K562 (cell line): Measurements from ENCODE around the gene ELF2. TPM values are rescaled to one million over a fixed set of nuclear protein-coding genes. Genes with fewer than 3 reads are reported as not detected.

Experiments
- ATAC-seq: fragments of 200-7000 bp; cut with Tn5 transposase; 3 replicates; pipeline ENCODE4 v1.9.1; 2020; ENCODE audit warnings: moderate library complexity
- BruUV-seq: library from RNA; stranded (reverse); fragments of 400-500 nt; replicated peaks from 2 replicates; lab custom pipeline; 2021; lab: Mats Ljungman, UMichigan
- CTCF ChIA-PET: fragments of 300-600 bp; formaldehyde crosslinking; extraction: SDS; loops from one replicate; lab custom pipeline; 2021; ENCODE audit warnings: low intra/inter-chr PET ratio; lab: Yijun Ruan, JAX
- POLR2A ChIA-PET: fragments of 300-600, 350-650 bp; sonication (Branson Sonifier 250); formaldehyde crosslinking; extraction: SDS; loops from one replicate; lab custom pipeline; 2021; ENCODE audit warnings: antibody characterized with exemption, inconsistent platforms; lab: Yijun Ruan, JAX
- DNase-seq, 4 experiments: peaks; one replicate each; pipeline versions ENCODE4 v3.0.0 to v3.0.0-alpha.2; 2011 to 2018; ENCODE audit warnings: low spot score in 3 of 4, mixed read lengths in 3 of 4; ENCODE audit errors: extremely low read depth in 1 of 4
- FAIRE-seq: peaks from 2 replicates; lab custom pipeline; 2011; peaks lifted over from hg19 to GRCh38; lab: Jason Lieb, UNC
- H2AFZ ChIP-seq: 2 replicates; pipeline ENCODE4 v1.6.0; 2011; ENCODE audit warnings: low read depth, low read length, control low read depth, inconsistent platforms
- H3K27ac ChIP-seq: fragments of 200-600 bp; 3 replicates; pipeline ENCODE4 v1.8.0; 2011; ENCODE audit warnings: low read depth, mild to moderate bottlenecking, control low read depth, inconsistent platforms, low read length, moderate library complexity, mixed read lengths; ENCODE audit errors: extremely low read depth
- H3K27me3 ChIP-seq, 2 experiments: fragments of 300-600 bp in 1 of 2; 2 replicates in 1 of 2; 3 replicates in 1 of 2; pipeline versions ENCODE4 v1.6.0 to v1.8.0; 2011; ENCODE audit warnings: inconsistent platforms in 2 of 2, low read length in 2 of 2, mild to moderate bottlenecking in 1 of 2, mixed read lengths in 1 of 2, moderate library complexity in 1 of 2; ENCODE audit not compliant: control insufficient read depth in 2 of 2, insufficient read depth in 2 of 2
- H3K36me3 ChIP-seq: fragments of 300-600 bp; 3 replicates; pipeline ENCODE4 v1.8.0; 2011; ENCODE audit warnings: mild to moderate bottlenecking, low read length, inconsistent platforms; ENCODE audit not compliant: control insufficient read depth, insufficient read depth
- H3K4me1 ChIP-seq, 2 experiments: fragments of 200-600 bp in 1 of 2; replicated peaks in 1 of 2; 2 replicates in 1 of 2; 3 replicates in 1 of 2; pipeline versions ENCODE4 v1.5.1 to v1.8.0; 2011; ENCODE audit warnings: inconsistent platforms in 2 of 2, low read length in 2 of 2, mild to moderate bottlenecking in 1 of 2, mixed read lengths in 1 of 2, moderate library complexity in 1 of 2; ENCODE audit not compliant: control insufficient read depth in 2 of 2, insufficient read depth in 2 of 2
- H3K4me2 ChIP-seq: 2 replicates; pipeline ENCODE4 v1.6.1; 2011; ENCODE audit warnings: low read length, control low read depth, inconsistent platforms, mixed read lengths; ENCODE audit not compliant: insufficient read depth
- H3K4me3 ChIP-seq: fragments of 200-600 bp; sonication (generic), shearing (Covaris generic); 2 replicates; pipeline ENCODE4 v1.5.1; 2016; ENCODE audit warnings: control low read depth, inconsistent platforms
- H3K79me2 ChIP-seq: fragments of 200-600 bp; 3 replicates; pipeline ENCODE4 v1.8.0; 2011; ENCODE audit warnings: low read length, inconsistent platforms; ENCODE audit not compliant: control insufficient read depth, insufficient read depth
- H3K9ac ChIP-seq, 2 experiments: 2 replicates each; pipeline versions ENCODE4 v1.6.0 to v1.6.1; 2011; ENCODE audit warnings: low read depth in 2 of 2, low read length in 2 of 2, control low read depth in 1 of 2, inconsistent platforms in 1 of 2, mild to moderate bottlenecking in 1 of 2, mixed read lengths in 1 of 2; ENCODE audit not compliant: insufficient read depth in 1 of 2
- H3K9me1 ChIP-seq: one replicate; pipeline ENCODE4 v1.6.0; 2011; ENCODE audit warnings: inconsistent platforms, mild to moderate bottlenecking, low read length, moderate library complexity; ENCODE audit not compliant: control insufficient read depth, insufficient read depth
- H3K9me3 ChIP-seq: replicated peaks from 2 replicates; pipeline ENCODE4 v1.5.1; 2011; ENCODE audit warnings: low read depth, low read length, inconsistent platforms; ENCODE audit not compliant: control insufficient read depth, insufficient read depth
- H4K20me1 ChIP-seq: replicated peaks from 2 replicates; pipeline ENCODE4 v1.6.1; 2011; ENCODE audit warnings: low read length, inconsistent platforms, mixed read lengths; ENCODE audit not compliant: control insufficient read depth, insufficient read depth
- CEBPB ChIP-seq: fragments of 450-650 bp; IDR thresholded peaks from 2 replicates; pipeline ENCODE4 v1.6.1; 2016; ENCODE audit warnings: missing genetic modification characterization, missing compliant biosample characterization
- ELF2 ChIP-seq: fragments of 250-450 bp; sonication (Bioruptor Pico); IDR thresholded peaks from 2 replicates; pipeline ENCODE4 v1.5.0; 2021; ENCODE audit warnings: mild to moderate bottlenecking
- EP400 ChIP-seq: fragments of 450-650 bp; IDR thresholded peaks from 2 replicates; pipeline ENCODE4 v1.6.1; 2017; ENCODE audit warnings: antibody characterized with exemption, mild to moderate bottlenecking, moderate library complexity
- HLTF ChIP-seq: fragments of 450-650 bp; IDR thresholded peaks from 2 replicates; pipeline ENCODE4 v1.6.1; 2016
- ILF3 ChIP-seq: fragments of 450-650 bp; IDR thresholded peaks from 2 replicates; pipeline ENCODE4 v1.6.1; 2018; ENCODE audit warnings: antibody characterized with exemption, mild to moderate bottlenecking, moderate library complexity, borderline replicate concordance
- SAFB2 ChIP-seq: fragments of 200-400 bp; formaldehyde crosslinking; IDR thresholded peaks from 2 replicates; pipeline ENCODE4 v1.6.1; 2018; ENCODE audit warnings: borderline replicate concordance, low read length, low read depth, moderate library complexity; ENCODE audit not compliant: severe bottlenecking
- ZNF146 ChIP-seq: IDR thresholded peaks from one replicate; pipeline ENCODE4 v1.6.1; 2018; ENCODE audit warnings: missing compliant biosample characterization; ENCODE audit not compliant: unreplicated experiment
- WGBS: fragments of 100-300 bp; shearing (Covaris generic); methylation state at CpG from one replicate; pipeline ENCODE4 v1.1.6; 2016; ENCODE audit warnings: low coverage, mixed read lengths; ENCODE audit not compliant: insufficient coverage; ENCODE audit errors: missing lambda C conversion rate; 5-methylcytosine and 5-hydroxymethylcytosine counted together
- in situ Hi-C: fragments of 300-500 bp; cut with MboI; formaldehyde crosslinking; loops from 4 replicates; pipeline ENCODE4 v1.15.0; 2018; ENCODE audit warnings: inconsistent platforms, mixed read lengths
- intact Hi-C: fragments of 100-400 bp; cut with micrococcal nuclease; formaldehyde crosslinking; loops from 2 replicates; pipeline ENCODE4 v1.14.2; 2022
- polyA plus RNA-seq, 8 experiments: library from polyadenylated mRNA; depleted of rRNA in 4 of 8; stranded (reverse) in 5 of 8; unstranded in 3 of 8; fragments of >200 nt; fragmentation: Nextera tagmentation in 2 of 8; fragmentation: Illumina TruSeq in 1 of 8; extraction: Ambion mirVana in 2 of 8; extraction: Trizol in 1 of 8; gene quantifications; 2 replicates each; pipeline versions ENCODE4 v1.2.1 to v1.2.3, GENCODE V29; 2011 to 2014; ENCODE audit warnings: inconsistent platforms in 1 of 8, missing spikeins in 1 of 8
- total RNA-seq, 7 experiments: library from RNA; depleted of rRNA in 6 of 7; stranded (reverse); fragments of >200 nt in 6 of 7; fragmentation: Illumina TruSeq in 2 of 7; extraction: Trizol in 2 of 7; gene quantifications; 2 replicates each; pipeline versions ENCODE4 v1.2.1 to v1.2.3, GENCODE V29; 2011 to 2021; ENCODE audit warnings: low replicate concordance in 1 of 7
- TF ChIP-seq, protein P1 (sequence below): fragments of 200-800 bp; sonication (Bioruptor generic); IDR thresholded peaks from 2 replicates; pipeline ENCODE4 v1.6.1; 2017; ENCODE audit warnings: missing genetic modification characterization, missing compliant biosample characterization
- TF ChIP-seq, protein P2 (sequence below), 2 experiments: fragments of 450-650 bp; conservative IDR thresholded peaks; 2 replicates each; pipeline ENCODE4 v1.6.1; 2017; ENCODE audit warnings: mild to moderate bottlenecking in 2 of 2, moderate library complexity in 2 of 2
- TF ChIP-seq, protein P3 (sequence below): fragments of 250-450 bp; sonication (Bioruptor Pico); IDR thresholded peaks from 2 replicates; pipeline ENCODE4 v1.5.0; 2021
- TF ChIP-seq, protein P4 (sequence below): fragments of 250-450 bp; sonication (Bioruptor Pico); IDR thresholded peaks from 2 replicates; pipeline ENCODE4 v1.9.0; 2021; ENCODE audit warnings: mild to moderate bottlenecking
- TF ChIP-seq, protein P5 (sequence below): fragments of 450-650 bp; IDR thresholded peaks from 2 replicates; pipeline ENCODE4 v1.7.1; 2018; ENCODE audit warnings: mild to moderate bottlenecking, low read depth; ENCODE audit not compliant: partially characterized antibody

The ELF2 gene
- total and polyA plus RNA-seq, 9 of the 15 experiments (the other 6 are each of a cell fraction or from before 2014, with no cell fraction given): 9.4 to 58.7 (median 41.6) TPM

GRCh38 chr4:139082750-139083606, 94.0 kb downstream of the ELF2 start:
- Histone ChIP-seq H3K4me1 (peaks cover 6 to 8% of the 10 kb centered on the region in 2 experiments; a peak in 4 of 5 replicates), H3K27me3 (no peaks in the 10 kb centered on the region), H3K79me2 (peaks cover 84% of the 10 kb centered on the region), H3K9ac (peak overlapping the region; percentile 97 to 100), H3K4me3 (peak overlapping the region; percentile 85), H3K9me3 (no peaks in the 10 kb centered on the region), H3K36me3 (peaks cover 12% of the 10 kb centered on the region; the same call in 2 of the 3 replicates), H3K4me2 (peak overlapping the region; percentile 97), H3K27ac (peak overlapping the region; percentile 98), H4K20me1 (no peaks in the 10 kb centered on the region), H3K9me1 (no peaks in the 10 kb centered on the region), H2AFZ (peak overlapping the region; percentile 87)
- under 1% methylated on average over 38 of the region's 38 CpGs for WGBS
- ATAC-seq (peak; percentile 87), DNase-seq (peak; percentile 81 to 99 (median 87)), FAIRE-seq (peak; percentile 96)
- in situ Hi-C loops: no loop called here
- intact Hi-C loops: loop anchor here (5.0 kb wide), 4 partner anchors 66 to 369 kb away; partner anchors contain the start of genes ELF2, NOCT and RAB33B
- ChIA-PET POLR2A (interaction anchor here (0.6 to 1.7 kb wide), 4 partner anchors 10 to 218 kb away, joined by 3 to 4 read pairs (median 4); partner anchors contain the start of gene NAA15), CTCF (no interaction called here)
- no TSS peak for BruUV-seq
- TF ChIP-seq, protein P1, sequence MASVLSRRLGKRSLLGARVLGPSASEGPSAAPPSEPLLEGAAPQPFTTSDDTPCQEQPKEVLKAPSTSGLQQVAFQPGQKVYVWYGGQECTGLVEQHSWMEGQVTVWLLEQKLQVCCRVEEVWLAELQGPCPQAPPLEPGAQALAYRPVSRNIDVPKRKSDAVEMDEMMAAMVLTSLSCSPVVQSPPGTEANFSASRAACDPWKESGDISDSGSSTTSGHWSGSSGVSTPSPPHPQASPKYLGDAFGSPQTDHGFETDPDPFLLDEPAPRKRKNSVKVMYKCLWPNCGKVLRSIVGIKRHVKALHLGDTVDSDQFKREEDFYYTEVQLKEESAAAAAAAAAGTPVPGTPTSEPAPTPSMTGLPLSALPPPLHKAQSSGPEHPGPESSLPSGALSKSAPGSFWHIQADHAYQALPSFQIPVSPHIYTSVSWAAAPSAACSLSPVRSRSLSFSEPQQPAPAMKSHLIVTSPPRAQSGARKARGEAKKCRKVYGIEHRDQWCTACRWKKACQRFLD (CRISPR knock-in tag): peak; percentile 53; the same call in 1 of the 2 replicates
- TF ChIP-seq ZNF146 (CRISPR knock-in tag) (peak; percentile 2), EP400 (peak; percentile 82), SAFB2 (no peak), HLTF (no peak), CEBPB (no peak), ILF3 (0 out of 2 replicates have a peak, but pooled peaks have one; percentile 28), ELF2 (peak; percentile 97)
- TF ChIP-seq, protein P2, sequence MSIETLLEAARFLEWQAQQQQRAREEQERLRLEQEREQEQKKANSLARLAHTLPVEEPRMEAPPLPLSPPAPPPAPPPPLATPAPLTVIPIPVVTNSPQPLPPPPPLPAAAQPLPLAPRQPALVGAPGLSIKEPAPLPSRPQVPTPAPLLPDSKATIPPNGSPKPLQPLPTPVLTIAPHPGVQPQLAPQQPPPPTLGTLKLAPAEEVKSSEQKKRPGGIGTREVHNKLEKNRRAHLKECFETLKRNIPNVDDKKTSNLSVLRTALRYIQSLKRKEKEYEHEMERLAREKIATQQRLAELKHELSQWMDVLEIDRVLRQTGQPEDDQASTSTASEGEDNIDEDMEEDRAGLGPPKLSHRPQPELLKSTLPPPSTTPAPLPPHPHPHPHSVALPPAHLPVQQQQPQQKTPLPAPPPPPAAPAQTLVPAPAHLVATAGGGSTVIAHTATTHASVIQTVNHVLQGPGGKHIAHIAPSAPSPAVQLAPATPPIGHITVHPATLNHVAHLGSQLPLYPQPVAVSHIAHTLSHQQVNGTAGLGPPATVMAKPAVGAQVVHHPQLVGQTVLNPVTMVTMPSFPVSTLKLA (conservative IDR thresholded peaks at IDR 0.05): peak; percentile 96 to 99
- TF ChIP-seq, protein P3, sequence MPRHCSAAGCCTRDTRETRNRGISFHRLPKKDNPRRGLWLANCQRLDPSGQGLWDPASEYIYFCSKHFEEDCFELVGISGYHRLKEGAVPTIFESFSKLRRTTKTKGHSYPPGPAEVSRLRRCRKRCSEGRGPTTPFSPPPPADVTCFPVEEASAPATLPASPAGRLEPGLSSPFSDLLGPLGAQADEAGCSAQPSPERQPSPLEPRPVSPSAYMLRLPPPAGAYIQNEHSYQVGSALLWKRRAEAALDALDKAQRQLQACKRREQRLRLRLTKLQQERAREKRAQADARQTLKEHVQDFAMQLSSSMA (CRISPR knock-in tag): no peak
- TF ChIP-seq, protein P4, sequence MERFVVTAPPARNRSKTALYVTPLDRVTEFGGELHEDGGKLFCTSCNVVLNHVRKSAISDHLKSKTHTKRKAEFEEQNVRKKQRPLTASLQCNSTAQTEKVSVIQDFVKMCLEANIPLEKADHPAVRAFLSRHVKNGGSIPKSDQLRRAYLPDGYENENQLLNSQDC (CRISPR knock-in tag): no peak
- TF ChIP-seq, protein P5, sequence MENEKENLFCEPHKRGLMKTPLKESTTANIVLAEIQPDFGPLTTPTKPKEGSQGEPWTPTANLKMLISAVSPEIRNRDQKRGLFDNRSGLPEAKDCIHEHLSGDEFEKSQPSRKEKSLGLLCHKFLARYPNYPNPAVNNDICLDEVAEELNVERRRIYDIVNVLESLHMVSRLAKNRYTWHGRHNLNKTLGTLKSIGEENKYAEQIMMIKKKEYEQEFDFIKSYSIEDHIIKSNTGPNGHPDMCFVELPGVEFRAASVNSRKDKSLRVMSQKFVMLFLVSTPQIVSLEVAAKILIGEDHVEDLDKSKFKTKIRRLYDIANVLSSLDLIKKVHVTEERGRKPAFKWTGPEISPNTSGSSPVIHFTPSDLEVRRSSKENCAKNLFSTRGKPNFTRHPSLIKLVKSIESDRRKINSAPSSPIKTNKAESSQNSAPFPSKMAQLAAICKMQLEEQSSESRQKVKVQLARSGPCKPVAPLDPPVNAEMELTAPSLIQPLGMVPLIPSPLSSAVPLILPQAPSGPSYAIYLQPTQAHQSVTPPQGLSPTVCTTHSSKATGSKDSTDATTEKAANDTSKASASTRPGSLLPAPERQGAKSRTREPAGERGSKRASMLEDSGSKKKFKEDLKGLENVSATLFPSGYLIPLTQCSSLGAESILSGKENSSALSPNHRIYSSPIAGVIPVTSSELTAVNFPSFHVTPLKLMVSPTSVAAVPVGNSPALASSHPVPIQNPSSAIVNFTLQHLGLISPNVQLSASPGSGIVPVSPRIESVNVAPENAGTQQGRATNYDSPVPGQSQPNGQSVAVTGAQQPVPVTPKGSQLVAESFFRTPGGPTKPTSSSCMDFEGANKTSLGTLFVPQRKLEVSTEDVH: peak; percentile 93
